Ishikawa (cell line): ENCODE measurements around the gene GLIS1.

Experiments used
- CEBPB ChIP-seq: IDR thresholded peaks from 2 replicates; pipeline ENCODE4 v1.6.1; 2012
- CREB1 ChIP-seq: IDR thresholded peaks from 2 replicates; pipeline ENCODE4 v1.6.1; 2012; ENCODE audit warnings: low read depth
- EGR1 ChIP-seq: IDR thresholded peaks from 2 replicates; pipeline ENCODE4 v1.6.1; 2012
- EP300 ChIP-seq: IDR thresholded peaks from 2 replicates; pipeline ENCODE4 v1.6.1; 2012; ENCODE audit warnings: borderline replicate concordance
- FOXM1 ChIP-seq: IDR thresholded peaks from 2 replicates; pipeline ENCODE4 v1.6.1; 2012; ENCODE audit warnings: low read depth, borderline replicate concordance
- NFIC ChIP-seq: IDR thresholded peaks from 2 replicates; pipeline ENCODE4 v1.6.1; 2012
- RAD21 ChIP-seq: IDR thresholded peaks from 2 replicates; pipeline ENCODE4 v1.6.1; 2012; ENCODE audit warnings: low read depth
- TAF1 ChIP-seq: IDR thresholded peaks from 2 replicates; pipeline ENCODE4 v1.6.1; 2012; ENCODE audit warnings: low read depth, mild to moderate bottlenecking
- TCF12 ChIP-seq: IDR thresholded peaks from 2 replicates; pipeline ENCODE4 v1.6.1; 2012; ENCODE audit warnings: low read depth
- TEAD4 ChIP-seq: IDR thresholded peaks from 2 replicates; pipeline ENCODE4 v1.6.1; 2012
- YY1 ChIP-seq: IDR thresholded peaks from 2 replicates; pipeline ENCODE4 v1.6.1; 2012; ENCODE audit warnings: low read depth
- ZBTB7A ChIP-seq: IDR thresholded peaks from 2 replicates; pipeline ENCODE4 v1.6.1; 2012; ENCODE audit warnings: low read depth
- TF ChIP-seq, protein P1 (sequence below): IDR thresholded peaks from 2 replicates; pipeline ENCODE4 v1.6.1; 2012; ENCODE audit warnings: low read depth, mild to moderate bottlenecking
- TF ChIP-seq, protein P2 (sequence below): IDR thresholded peaks from 2 replicates; pipeline ENCODE4 v1.6.1; 2012
- TF ChIP-seq, protein P3 (sequence below): IDR thresholded peaks from 2 replicates; pipeline ENCODE4 v1.6.1; 2012

The GLIS1 gene

DNA sequence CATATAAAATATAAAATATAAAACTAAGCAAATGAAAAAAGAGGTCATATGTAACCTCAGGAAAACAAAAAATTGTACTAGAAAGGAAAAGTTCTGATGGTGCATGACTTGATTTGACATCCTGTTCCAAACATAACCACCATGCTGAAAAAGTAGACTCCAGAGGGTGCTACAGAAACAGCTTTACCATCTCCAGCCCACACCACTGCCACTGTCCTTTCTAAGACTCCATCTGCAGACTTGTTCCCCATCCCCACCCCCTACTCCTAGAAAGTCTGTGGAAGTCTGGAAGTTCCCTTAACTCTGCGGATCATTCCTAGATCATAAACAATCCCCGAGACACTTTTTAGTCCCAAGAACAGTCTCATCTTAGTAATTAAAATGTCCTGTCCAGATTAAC, 20.5 kb downstream of the GLIS1 start:
- TF ChIP-seq FOXM1 (no peak), NFIC (no peak), YY1 (no peak), TCF12 (no peak), CEBPB (no peak), ZBTB7A (no peak), RAD21 (no peak), TAF1 (no peak)
- TF ChIP-seq, protein P1, sequence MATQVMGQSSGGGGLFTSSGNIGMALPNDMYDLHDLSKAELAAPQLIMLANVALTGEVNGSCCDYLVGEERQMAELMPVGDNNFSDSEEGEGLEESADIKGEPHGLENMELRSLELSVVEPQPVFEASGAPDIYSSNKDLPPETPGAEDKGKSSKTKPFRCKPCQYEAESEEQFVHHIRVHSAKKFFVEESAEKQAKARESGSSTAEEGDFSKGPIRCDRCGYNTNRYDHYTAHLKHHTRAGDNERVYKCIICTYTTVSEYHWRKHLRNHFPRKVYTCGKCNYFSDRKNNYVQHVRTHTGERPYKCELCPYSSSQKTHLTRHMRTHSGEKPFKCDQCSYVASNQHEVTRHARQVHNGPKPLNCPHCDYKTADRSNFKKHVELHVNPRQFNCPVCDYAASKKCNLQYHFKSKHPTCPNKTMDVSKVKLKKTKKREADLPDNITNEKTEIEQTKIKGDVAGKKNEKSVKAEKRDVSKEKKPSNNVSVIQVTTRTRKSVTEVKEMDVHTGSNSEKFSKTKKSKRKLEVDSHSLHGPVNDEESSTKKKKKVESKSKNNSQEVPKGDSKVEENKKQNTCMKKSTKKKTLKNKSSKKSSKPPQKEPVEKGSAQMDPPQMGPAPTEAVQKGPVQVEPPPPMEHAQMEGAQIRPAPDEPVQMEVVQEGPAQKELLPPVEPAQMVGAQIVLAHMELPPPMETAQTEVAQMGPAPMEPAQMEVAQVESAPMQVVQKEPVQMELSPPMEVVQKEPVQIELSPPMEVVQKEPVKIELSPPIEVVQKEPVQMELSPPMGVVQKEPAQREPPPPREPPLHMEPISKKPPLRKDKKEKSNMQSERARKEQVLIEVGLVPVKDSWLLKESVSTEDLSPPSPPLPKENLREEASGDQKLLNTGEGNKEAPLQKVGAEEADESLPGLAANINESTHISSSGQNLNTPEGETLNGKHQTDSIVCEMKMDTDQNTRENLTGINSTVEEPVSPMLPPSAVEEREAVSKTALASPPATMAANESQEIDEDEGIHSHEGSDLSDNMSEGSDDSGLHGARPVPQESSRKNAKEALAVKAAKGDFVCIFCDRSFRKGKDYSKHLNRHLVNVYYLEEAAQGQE, result no peak
- TF ChIP-seq, protein P2, sequence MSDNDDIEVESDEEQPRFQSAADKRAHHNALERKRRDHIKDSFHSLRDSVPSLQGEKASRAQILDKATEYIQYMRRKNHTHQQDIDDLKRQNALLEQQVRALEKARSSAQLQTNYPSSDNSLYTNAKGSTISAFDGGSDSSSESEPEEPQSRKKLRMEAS, result no peak

DNA sequence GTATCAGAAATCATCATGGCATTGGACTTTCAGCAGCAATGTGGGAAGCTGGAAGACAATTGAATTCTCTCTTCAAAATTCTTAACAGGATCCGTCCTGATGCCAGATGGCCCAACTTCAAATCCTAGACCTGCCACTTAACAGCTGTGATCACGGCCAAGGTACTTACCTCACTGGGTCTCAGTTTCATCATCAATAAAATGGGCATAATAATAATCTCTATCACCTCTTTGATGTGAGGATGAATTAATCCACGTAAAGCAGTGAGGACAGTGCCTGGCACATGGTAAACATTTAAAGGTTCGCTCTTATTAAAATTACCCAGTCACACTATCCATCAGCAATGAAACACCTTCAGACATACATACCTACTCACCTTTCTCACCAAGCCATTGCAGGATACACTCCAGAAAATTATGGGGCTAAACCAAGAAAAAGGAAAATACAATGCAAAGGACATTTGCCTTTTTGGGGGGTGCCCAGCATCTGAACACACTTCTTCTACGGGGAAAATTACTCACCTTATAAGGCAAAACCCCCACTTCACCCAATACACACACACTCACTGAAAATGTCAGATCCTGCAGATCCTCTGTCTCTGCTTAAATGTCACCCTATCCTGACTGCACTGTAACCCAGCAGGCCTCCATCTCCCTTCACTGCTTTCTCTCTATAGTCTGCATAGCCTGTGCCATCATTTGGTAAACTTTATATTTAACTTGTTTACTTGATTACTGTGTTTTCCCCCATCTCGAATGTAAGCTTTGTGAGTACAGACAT, 21.7 kb downstream of the GLIS1 start:
- TF ChIP-seq TCF12 (no peak), CREB1 (no peak), NFIC (no peak), TAF1 (no peak), FOXM1 (no peak), RAD21 (no peak), CEBPB (no peak)

DNA sequence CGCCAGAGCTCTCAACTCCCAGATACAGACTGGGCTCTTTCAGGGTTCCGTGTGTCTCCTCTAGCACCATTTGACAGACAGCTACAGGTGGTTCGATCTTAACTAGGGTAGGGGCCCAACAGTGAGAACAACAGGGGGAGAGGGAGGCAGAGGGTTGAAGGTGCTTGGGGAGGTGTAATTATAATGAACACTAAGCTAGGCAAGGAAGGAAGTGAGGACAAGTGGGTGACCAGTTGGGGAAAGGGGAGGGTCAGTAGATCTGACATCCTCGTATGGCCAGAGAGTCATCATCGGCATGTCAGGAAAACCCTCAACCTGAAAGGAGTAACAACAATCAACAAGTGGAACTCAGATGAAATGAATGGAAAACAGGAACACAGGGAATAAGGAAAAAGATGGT, 22.8 kb downstream of the GLIS1 start:
- no peak for TF ChIP-seq TAF1
- no peak for TF ChIP-seq YY1
- TF ChIP-seq FOXM1, result no peak
- TF ChIP-seq NFIC, result no peak
- TF ChIP-seq EGR1, result no peak
- TF ChIP-seq, protein P3, sequence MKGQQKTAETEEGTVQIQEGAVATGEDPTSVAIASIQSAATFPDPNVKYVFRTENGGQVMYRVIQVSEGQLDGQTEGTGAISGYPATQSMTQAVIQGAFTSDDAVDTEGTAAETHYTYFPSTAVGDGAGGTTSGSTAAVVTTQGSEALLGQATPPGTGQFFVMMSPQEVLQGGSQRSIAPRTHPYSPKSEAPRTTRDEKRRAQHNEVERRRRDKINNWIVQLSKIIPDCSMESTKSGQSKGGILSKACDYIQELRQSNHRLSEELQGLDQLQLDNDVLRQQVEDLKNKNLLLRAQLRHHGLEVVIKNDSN, result no peak
- no peak for TF ChIP-seq EP300
- no peak for TF ChIP-seq RAD21
- no peak for TF ChIP-seq CREB1
- TF ChIP-seq, protein P1, result no peak
- TF ChIP-seq, protein P2, result no peak
- no peak for TF ChIP-seq TEAD4
- TF ChIP-seq CEBPB, result no peak
- no peak for TF ChIP-seq ZBTB7A
- TF ChIP-seq TCF12, result no peak

DNA sequence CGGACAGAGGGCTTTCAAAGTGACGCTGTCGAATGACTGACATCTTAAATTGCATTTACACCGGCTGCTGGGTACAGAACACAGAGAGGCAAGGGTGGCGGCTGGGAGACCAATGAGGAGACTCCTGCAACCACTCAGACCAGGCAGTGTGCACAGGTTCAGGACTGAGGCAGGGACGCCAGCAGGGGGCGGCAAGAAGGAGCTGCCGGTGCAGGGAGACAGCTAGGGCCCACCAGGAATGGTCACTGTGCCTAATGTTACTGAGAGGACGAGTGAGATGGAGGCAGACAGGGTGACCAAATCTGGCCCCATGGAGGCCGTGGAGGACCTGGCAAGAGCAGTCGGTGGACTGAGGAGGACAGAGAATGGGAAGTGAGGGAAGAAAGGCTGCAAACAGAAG, 23.5 kb downstream of the GLIS1 start:
- TF ChIP-seq EGR1 (no peak), RAD21 (peak; percentile 28; the same call in 1 of the 2 replicates), TAF1 (no peak), TCF12 (no peak)

DNA sequence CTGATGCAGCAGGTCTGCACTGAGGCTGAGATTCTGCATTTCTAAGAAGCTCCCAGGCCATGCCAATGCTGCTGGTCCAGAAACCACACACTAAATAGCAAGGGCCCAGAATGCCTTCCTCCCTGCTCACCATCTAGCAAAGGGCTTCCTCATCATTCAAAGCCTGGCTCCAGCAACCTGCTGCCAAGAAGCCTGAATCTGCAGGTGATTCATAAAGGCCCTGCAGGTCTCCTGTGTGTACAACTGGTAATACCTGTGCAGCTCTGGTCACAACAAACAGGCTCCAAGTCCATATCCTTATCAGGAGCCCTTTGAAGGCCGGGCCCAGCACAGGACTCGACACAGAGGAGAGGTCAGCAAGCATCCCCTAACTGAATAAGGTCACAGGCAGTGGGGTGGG, 26.7 kb downstream of the GLIS1 start:
- TF ChIP-seq EP300 (no peak), FOXM1 (no peak), CREB1 (no peak), EGR1 (no peak), ZBTB7A (no peak)

DNA sequence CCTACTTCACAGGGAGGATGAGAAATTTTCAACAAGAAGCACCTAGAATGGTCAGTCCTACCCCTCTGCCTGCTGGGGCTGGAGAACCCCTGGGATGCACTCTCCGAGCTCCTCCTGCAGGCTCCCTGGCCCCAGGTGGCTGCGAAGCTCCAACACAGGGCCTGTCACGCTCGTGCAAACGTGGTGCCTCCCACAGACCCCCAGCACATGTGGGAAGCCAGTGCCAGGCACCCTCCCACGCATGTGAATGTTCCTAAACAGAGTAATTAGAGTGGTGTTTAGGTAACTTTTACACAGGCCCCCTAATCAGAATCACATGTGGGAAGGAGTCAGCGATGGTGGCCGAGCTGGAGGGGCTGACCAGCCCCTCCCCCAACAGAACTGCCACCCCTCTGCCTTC, 28.4 kb downstream of the GLIS1 start:
- TF ChIP-seq TCF12 (no peak), TEAD4 (no peak)
- TF ChIP-seq, protein P2, result no peak

DNA sequence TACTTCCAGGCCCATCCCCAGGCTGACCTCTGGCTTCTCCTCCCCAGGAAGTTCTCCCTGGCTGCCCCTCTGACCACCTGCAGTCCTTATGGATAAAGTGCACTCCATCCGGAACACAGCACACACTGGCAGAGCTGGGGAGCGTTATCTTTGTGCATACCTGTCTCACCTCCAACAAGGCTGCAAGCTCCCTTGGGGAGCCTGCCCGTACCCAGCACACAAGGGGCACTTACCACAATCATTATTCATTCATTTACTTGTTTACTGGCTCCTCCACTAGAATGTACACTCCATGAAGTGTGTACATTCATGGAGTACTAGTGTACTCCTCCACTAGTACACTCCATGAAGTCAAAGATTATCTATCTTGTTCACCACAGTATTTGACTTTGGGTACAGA, 30.3 kb downstream of the GLIS1 start:
- no peak for TF ChIP-seq TAF1
- no peak for TF ChIP-seq NFIC
- TF ChIP-seq YY1, result no peak
- no peak for TF ChIP-seq TCF12
